CD4-positive, alpha-beta memory T cell (primary cell): ENCODE data around the gene CCDC180. TPM values are rescaled to one million over a fixed set of nuclear protein-coding genes. Genes with fewer than 3 reads are reported as not detected.
"Not testable (repeated sequence)": the region's sequence is repeated elsewhere in the genome, so short reads cannot be mapped to it uniquely, and the experiment has no call there.

ENCODE experiments used
- CTCF ChIA-PET: fragments of 350-600 bp; sonication (Branson Sonifier 250); formaldehyde crosslinking; loops from one replicate; lab custom pipeline; 2021; ENCODE audit warnings: inconsistent platforms; ENCODE audit not compliant: partially characterized antibody; lab: Charles Lee
- POLR2A ChIA-PET: fragments of 350-600 bp; sonication (Branson Sonifier 250); formaldehyde crosslinking; loops from one replicate; lab custom pipeline; 2021; ENCODE audit not compliant: partially characterized antibody; lab: Charles Lee
- DNase-seq, 5 donors: peaks; one replicate each; pipeline versions ENCODE4 v3.0.0 to v3.0.0-alpha.2; 2020 to 2022; ENCODE audit warnings: mixed read lengths in 1 of 5
- H3K27ac ChIP-seq: one replicate; pipeline ENCODE4 v1.7.0; 2013; ENCODE audit warnings: low read depth, low read length
- H3K27me3 ChIP-seq: 2 replicates; pipeline ENCODE4 v1.7.0; 2013; ENCODE audit warnings: mild to moderate bottlenecking, low read length, moderate library complexity; ENCODE audit not compliant: insufficient read depth
- H3K36me3 ChIP-seq: 2 replicates; pipeline ENCODE4 v1.7.0; 2013; ENCODE audit warnings: mild to moderate bottlenecking, low read length, moderate library complexity; ENCODE audit not compliant: insufficient read depth
- H3K4me1 ChIP-seq: 2 replicates; pipeline ENCODE4 v1.7.0; 2013; ENCODE audit warnings: mild to moderate bottlenecking, low read length, moderate library complexity; ENCODE audit not compliant: insufficient read depth
- H3K4me3 ChIP-seq, 2 donors: one replicate each; pipeline ENCODE4 v1.7.0; 2013; ENCODE audit warnings: low read length in 2 of 2, mild to moderate bottlenecking in 1 of 2
- H3K9me3 ChIP-seq, 2 donors: one replicate each; pipeline ENCODE4 v1.7.0; 2013; ENCODE audit warnings: low read length in 2 of 2, control low read depth in 1 of 2; ENCODE audit not compliant: control insufficient read depth in 1 of 2
- H3K27ac Mint-ChIP-seq, 7 donors: one replicate each; pipeline ENCODE4 v1.8.0; 2020 to 2021; ENCODE audit warnings: mixed read lengths in 7 of 7, mild to moderate bottlenecking in 6 of 7, inconsistent platforms in 3 of 7, moderate library complexity in 3 of 7
- H3K27me3 Mint-ChIP-seq, 2 donors: one replicate each; pipeline ENCODE4 v1.8.0; 2020 to 2021; ENCODE audit warnings: mixed read lengths in 2 of 2
- H3K36me3 Mint-ChIP-seq, 2 donors: one replicate each; pipeline ENCODE4 v1.8.0; 2020 to 2021; ENCODE audit warnings: mixed read lengths in 2 of 2, inconsistent platforms in 1 of 2, mild to moderate bottlenecking in 1 of 2
- H3K4me1 Mint-ChIP-seq, 4 donors: one replicate each; pipeline ENCODE4 v1.8.0; 2020 to 2021; ENCODE audit warnings: mixed read lengths in 4 of 4, mild to moderate bottlenecking in 1 of 4
- H3K4me3 Mint-ChIP-seq, 8 donors: one replicate each; pipeline ENCODE4 v1.8.0; 2020 to 2021; ENCODE audit warnings: mixed read lengths in 8 of 8, mild to moderate bottlenecking in 7 of 8, moderate library complexity in 6 of 8, inconsistent platforms in 3 of 8
- H3K9me3 Mint-ChIP-seq, 8 donors: one replicate each; pipeline ENCODE4 v1.8.0; 2020 to 2021; ENCODE audit warnings: mixed read lengths in 8 of 8, mild to moderate bottlenecking in 5 of 8, inconsistent platforms in 3 of 8, moderate library complexity in 1 of 8
- intact Hi-C: fragments of 100-400 bp; cut with micrococcal nuclease; formaldehyde crosslinking; loops from one replicate; pipeline ENCODE4 v1.15.1; 2023
- polyA plus RNA-seq, 2 donors: library from polyadenylated mRNA; unstranded; fragments of 300-500 nt; fragmentation: Illumina TruSeq; gene quantifications; one replicate each; pipeline ENCODE4 v1.2.3, GENCODE V29; 2021
- total RNA-seq, 2 experiments: library from RNA; stranded (reverse); gene quantifications; one replicate each; pipeline ENCODE4 v1.2.3, GENCODE V29; 2021

CCDC180 gene
- total RNA-seq (10 to 100 TPM; 12.1 to 14.2 TPM), polyA plus RNA-seq (1 to 10 TPM in 1 of 2 donors, not detected in 1; 1.4 TPM)

- intact Hi-C loops: no loop called here
- peak within 1 kb of the TSS in 1 of 7 donors; percentile 52 for H3K27ac Mint-ChIP-seq
Measured at GRCh38 chr9:97307500-97308163, at the start of gene CCDC180. Gene CCDC180, plus strand, starts transcription at chr9:97307659. Its CDS starts 405 bp downstream, at chr9:97308064.

GRCh38 chr9:97259834-97260514 is 47.5 kb upstream of the CCDC180 start:
- H3K9me3 Mint-ChIP-seq, POLR2A ChIA-PET, H3K27ac ChIP-seq: not testable (repeated sequence)

More at GRCh38 chr9:97307500-97308163, at the start of gene CCDC180:
- no peak within 1 kb of the TSS for H3K27ac ChIP-seq
- no peaks in the 10 kb centered on the region for H3K9me3 ChIP-seq
- no peak within 1 kb of the TSS for H3K4me3 ChIP-seq
- CTCF ChIA-PET: no interaction called here
- DNase-seq: no peak
- no peak within 1 kb of the TSS for H3K4me3 Mint-ChIP-seq
- no peaks in the 10 kb centered on the region for H3K4me1 ChIP-seq
- peaks cover 10 to 11% of the 10 kb centered on the region in 2 donors for H3K36me3 Mint-ChIP-seq
- POLR2A ChIA-PET: no interaction called here
- no peaks in the 10 kb centered on the region for H3K27me3 ChIP-seq
- H3K9me3 Mint-ChIP-seq: peaks cover 2 to 11% (median 7%) of the 10 kb centered on the region in 8 donors
- H3K36me3 ChIP-seq: peaks cover 10% of the 10 kb centered on the region
- H3K27me3 Mint-ChIP-seq: peaks cover 0 to 5% of the 10 kb centered on the region in 2 donors
- H3K4me1 Mint-ChIP-seq: no peaks in the 10 kb centered on the region

GRCh38 chr9:97271292-97271691 is 36.2 kb upstream of the CCDC180 start:
- no peaks in the 10 kb centered on the region for H3K27me3 ChIP-seq
- Mint-ChIP-seq H3K27me3 (no peaks in the 10 kb centered on the region), H3K4me3 (no peak overlapping the region), H3K36me3 (peaks cover 8% of the 10 kb centered on the region in 2 donors), H3K27ac (no peak overlapping the region), H3K9me3 (no peaks in the 10 kb centered on the region), H3K4me1 (peaks cover 0 to 4% (median 1%) of the 10 kb centered on the region in 4 donors)
- intact Hi-C loops: no loop called here
- H3K4me3 ChIP-seq: no peak overlapping the region
- H3K9me3 ChIP-seq: no peaks in the 10 kb centered on the region
- DNase-seq: no peak
- CTCF ChIA-PET: no interaction called here
- no peak overlapping the region for H3K27ac ChIP-seq
- no peaks in the 10 kb centered on the region for H3K4me1 ChIP-seq
- POLR2A ChIA-PET: no interaction called here
- no peaks in the 10 kb centered on the region for H3K36me3 ChIP-seq

More at GRCh38 chr9:97259834-97260514, 47.5 kb upstream of the CCDC180 start:
- H3K27me3 Mint-ChIP-seq, H3K36me3 ChIP-seq, H3K27me3 ChIP-seq, H3K27ac Mint-ChIP-seq, H3K4me1 ChIP-seq, CTCF ChIA-PET, H3K36me3 Mint-ChIP-seq, intact Hi-C loops, H3K4me3 Mint-ChIP-seq, H3K4me1 Mint-ChIP-seq, DNase-seq, H3K9me3 ChIP-seq, H3K4me3 ChIP-seq: not testable (repeated sequence)

GRCh38 chr9:97272072-97272471 is 35.4 kb upstream of the CCDC180 start:
- CTCF ChIA-PET: no interaction called here
- peak overlapping the region in 1 of 7 donors; percentile 49 for H3K27ac Mint-ChIP-seq
- Histone ChIP-seq H3K27me3 (no peaks in the 10 kb centered on the region), H3K4me1 (no peaks in the 10 kb centered on the region), H3K4me3 (no peak overlapping the region), H3K27ac (no peak overlapping the region), H3K9me3 (no peaks in the 10 kb centered on the region), H3K36me3 (no peaks in the 10 kb centered on the region)
- no peak for DNase-seq
- H3K27me3 Mint-ChIP-seq: no peaks in the 10 kb centered on the region
- no peak overlapping the region for H3K4me3 Mint-ChIP-seq
- intact Hi-C loops: no loop called here
- H3K36me3 Mint-ChIP-seq: peaks cover 14 to 15% of the 10 kb centered on the region in 2 donors
- POLR2A ChIA-PET: no interaction called here
- peaks cover 0 to 4% (median 1%) of the 10 kb centered on the region in 4 donors for H3K4me1 Mint-ChIP-seq
- no peaks in the 10 kb centered on the region for H3K9me3 Mint-ChIP-seq

- Histone ChIP-seq H3K9me3 (no peaks in the 10 kb centered on the region), H3K27me3 (no peaks in the 10 kb centered on the region), H3K27ac (no peak overlapping the region), H3K4me3 (no peak overlapping the region), H3K4me1 (no peaks in the 10 kb centered on the region), H3K36me3 (peaks cover 15% of the 10 kb centered on the region)
- no peaks in the 10 kb centered on the region for H3K27me3 Mint-ChIP-seq
- peak overlapping the region in 1 of 7 donors; percentile 66 for H3K27ac Mint-ChIP-seq
- POLR2A ChIA-PET: no interaction called here
- no peaks in the 10 kb centered on the region for H3K9me3 Mint-ChIP-seq
- peaks cover 0 to 3% (median 0%) of the 10 kb centered on the region in 4 donors for H3K4me1 Mint-ChIP-seq
- no peak overlapping the region for H3K4me3 Mint-ChIP-seq
- peaks cover 47 to 51% of the 10 kb centered on the region in 2 donors for H3K36me3 Mint-ChIP-seq
- intact Hi-C loops: no loop called here
- DNase-seq: no peak
- CTCF ChIA-PET: interaction anchor here (0.9 kb wide), 1 partner anchor 131 kb away, joined by 3 read pairs; no protein-coding TSS in a partner anchor
Measured at GRCh38 chr9:97276310-97276852, 31.1 kb upstream of the CCDC180 start.

- H3K4me3 Mint-ChIP-seq: no peak overlapping the region
- intact Hi-C loops: no loop called here
- H3K9me3 Mint-ChIP-seq: peaks cover 0 to 3% (median 0%) of the 10 kb centered on the region in 8 donors
- peaks cover 19% of the 10 kb centered on the region for H3K36me3 ChIP-seq
- no peak for DNase-seq
- H3K4me3 ChIP-seq: no peak overlapping the region
- peaks cover 61 to 62% of the 10 kb centered on the region in 2 donors for H3K36me3 Mint-ChIP-seq
- no peaks in the 10 kb centered on the region for H3K4me1 Mint-ChIP-seq
- no peaks in the 10 kb centered on the region for H3K4me1 ChIP-seq
- no peaks in the 10 kb centered on the region for H3K27me3 ChIP-seq
- H3K27ac Mint-ChIP-seq: no peak overlapping the region
- no peak overlapping the region for H3K27ac ChIP-seq
- ChIA-PET POLR2A (no interaction called here), CTCF (no interaction called here)
- H3K9me3 ChIP-seq: no peaks in the 10 kb centered on the region
- no peaks in the 10 kb centered on the region for H3K27me3 Mint-ChIP-seq
Measured at GRCh38 chr9:97277953-97278352, 29.5 kb upstream of the CCDC180 start.

GRCh38 chr9:97280755-97281330 is 26.6 kb upstream of the CCDC180 start:
- Histone ChIP-seq H3K4me1 (no peaks in the 10 kb centered on the region), H3K9me3 (no peaks in the 10 kb centered on the region), H3K36me3 (peaks cover 19% of the 10 kb centered on the region), H3K27me3 (no peaks in the 10 kb centered on the region), H3K4me3 (no peak overlapping the region), H3K27ac (no peak overlapping the region)
- CTCF ChIA-PET: no interaction called here
- H3K4me1 Mint-ChIP-seq: no peaks in the 10 kb centered on the region
- H3K27me3 Mint-ChIP-seq: no peaks in the 10 kb centered on the region
- H3K27ac Mint-ChIP-seq: no peak overlapping the region
- DNase-seq: no peak
- POLR2A ChIA-PET: no interaction called here
- H3K36me3 Mint-ChIP-seq: peaks cover 75 to 79% of the 10 kb centered on the region in 2 donors
- H3K4me3 Mint-ChIP-seq: no peak overlapping the region
- H3K9me3 Mint-ChIP-seq: peaks cover 0 to 8% (median 1%) of the 10 kb centered on the region in 8 donors
- intact Hi-C loops: no loop called here
